ENCODE measurements around the gene PLAAT4. TPM values are rescaled to one million over a fixed set of nuclear protein-coding genes. Genes with fewer than 3 reads are reported as not detected.
"Not testable (repeated sequence)": the region's sequence is repeated elsewhere in the genome, so short reads cannot be mapped to it uniquely, and the experiment has no call there.

The PLAAT4 gene
- total and polyA plus RNA-seq, 2 experiments from 2014 or later, result 0.65 to 0.84 TPM

- Histone ChIP-seq H3K27me3 (replicated peaks; ENCODE audit: insufficient read depth) (peaks cover 7% of the 10 kb centered on the region; the same call in 1 of the 2 replicates), H3K4me2 (ENCODE audit: unreplicated experiment) (no peak overlapping the region), H4K20me1 (ENCODE audit: insufficient read depth) (no peaks in the 10 kb centered on the region), H2AFZ (no peak overlapping the region), H3K4me3 (no peak overlapping the region), H3K9me2 (ENCODE audit: insufficient read depth) (no peaks in the 10 kb centered on the region), H3F3A (ENCODE audit: insufficient read depth) (no peaks in the 10 kb centered on the region), H3K9ac (no peak overlapping the region), H3K4me1 (ENCODE audit: insufficient read depth) (no peaks in the 10 kb centered on the region), H3K79me2 (ENCODE audit: insufficient read depth) (no peaks in the 10 kb centered on the region), H3K9me3 (ENCODE audit: low read depth) (no peaks in the 10 kb centered on the region), H3K36me3 (ENCODE audit: low read depth) (no peaks in the 10 kb centered on the region), H3K27ac (no peak overlapping the region)
- DNase-seq, result no peak
- TF ChIP-seq EZH2phosphoT487 (IDR thresholded peaks at IDR 0.05; ENCODE audit: insufficient read depth, low read depth) (no peak), EZH2 (IDR thresholded peaks at IDR 0.05; ENCODE audit: insufficient read depth, poor library complexity, severe bottlenecking) (no peak)
- WGBS, 2 experiments (ENCODE audit: low coverage in 1 of 2, low lambda C conversion rate in 2 of 2, missing lambda C conversion rate in 2 of 2), result 72 to 86% methylated on average over 2 of the region's 2 CpGs
- in situ Hi-C loops (cut with MboI), result no loop called here
Measured at GRCh38 chr11:63543711-63544110, 7.1 kb downstream of the PLAAT4 start.

DNA sequence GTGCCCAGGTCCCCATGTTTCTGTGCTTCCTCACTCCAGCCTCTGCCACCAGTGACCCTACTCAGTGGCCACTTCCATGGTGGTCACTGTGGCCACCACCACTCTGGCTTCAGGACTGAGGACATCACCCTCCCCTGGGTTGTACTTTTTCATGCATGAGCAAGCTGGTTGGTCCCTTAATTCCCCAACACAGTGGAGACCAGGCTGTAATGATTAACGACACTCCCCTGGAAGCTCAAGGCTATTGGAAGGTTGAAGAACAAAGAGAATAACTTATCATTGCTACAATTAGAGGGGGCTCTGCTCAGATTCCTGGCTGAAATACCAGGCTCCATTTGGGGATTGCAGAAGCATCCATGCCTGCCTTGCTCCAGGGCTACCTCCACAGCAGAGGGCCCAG is 10.5 kb downstream of the PLAAT4 start:
- Histone ChIP-seq H3K36me3 (ENCODE audit: low read depth) (no peaks in the 10 kb centered on the region), H3K4me3 (no peak overlapping the region), H2AFZ (no peak overlapping the region), H3K9me2 (ENCODE audit: insufficient read depth) (no peaks in the 10 kb centered on the region), H3F3A (ENCODE audit: insufficient read depth) (no peaks in the 10 kb centered on the region), H4K20me1 (ENCODE audit: insufficient read depth) (no peaks in the 10 kb centered on the region), H3K79me2 (ENCODE audit: insufficient read depth) (no peaks in the 10 kb centered on the region), H3K9ac (no peak overlapping the region), H3K27me3 (replicated peaks; ENCODE audit: insufficient read depth) (peaks cover 6% of the 10 kb centered on the region; the same call in 1 of the 2 replicates), H3K27ac (no peak overlapping the region), H3K9me3 (ENCODE audit: low read depth) (no peaks in the 10 kb centered on the region), H3K4me1 (ENCODE audit: insufficient read depth) (no peaks in the 10 kb centered on the region), H3K4me2 (ENCODE audit: unreplicated experiment) (no peak overlapping the region)
- WGBS, 2 experiments (ENCODE audit: low coverage in 1 of 2, low lambda C conversion rate in 2 of 2, missing lambda C conversion rate in 2 of 2), result 12 to 14% methylated on average over 1 of the region's 1 CpG
- no peak for TF ChIP-seq EZH2 (IDR thresholded peaks at IDR 0.05; ENCODE audit: insufficient read depth, poor library complexity, severe bottlenecking)
- TF ChIP-seq EZH2phosphoT487 (IDR thresholded peaks at IDR 0.05; ENCODE audit: insufficient read depth, low read depth), result no peak
- DNase-seq, result no peak
- in situ Hi-C loops (cut with MboI), result no loop called here

DNA sequence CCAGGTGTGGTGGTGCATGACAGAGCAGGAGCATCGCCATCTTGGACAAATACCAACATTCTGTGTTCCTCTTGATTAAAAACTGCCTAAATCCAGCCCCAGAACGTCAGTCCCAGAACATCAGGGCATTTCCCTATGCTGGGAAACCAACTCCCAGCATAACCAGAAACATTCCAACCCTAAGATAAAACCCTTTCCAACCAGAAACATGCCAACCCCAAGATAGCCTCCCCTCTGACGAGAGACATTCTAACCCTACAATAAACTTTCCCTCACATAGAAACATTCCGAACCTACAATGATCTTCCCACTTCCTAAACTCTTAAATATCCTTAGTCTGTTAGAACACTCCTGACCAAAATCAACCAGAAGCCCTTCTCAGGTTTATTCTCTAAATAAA is 11.6 kb downstream of the PLAAT4 start:
- no peaks in the 10 kb centered on the region for H3K4me1 ChIP-seq (ENCODE audit: insufficient read depth)
- WGBS, 2 experiments (ENCODE audit: low coverage in 1 of 2, low lambda C conversion rate in 2 of 2, missing lambda C conversion rate in 2 of 2), result 26 to 30% methylated on average over 4 of the region's 4 CpGs
- no peak overlapping the region for H2AFZ ChIP-seq
- in situ Hi-C loops (cut with MboI), result no loop called here
- 0 out of 2 replicates have a peak, but pooled peaks cover 6% of the 10 kb centered on the region for H3K27me3 ChIP-seq (replicated peaks; ENCODE audit: insufficient read depth)
- H3K79me2 ChIP-seq (ENCODE audit: insufficient read depth), result no peaks in the 10 kb centered on the region
- no peak overlapping the region for H3K4me3 ChIP-seq
- H4K20me1 ChIP-seq (ENCODE audit: insufficient read depth), result no peaks in the 10 kb centered on the region
- DNase-seq, result no peak
- no peaks in the 10 kb centered on the region for H3K9me2 ChIP-seq (ENCODE audit: insufficient read depth)
- no peak overlapping the region for H3K27ac ChIP-seq
- no peaks in the 10 kb centered on the region for H3K36me3 ChIP-seq (ENCODE audit: low read depth)
- TF ChIP-seq EZH2phosphoT487 (IDR thresholded peaks at IDR 0.05; ENCODE audit: insufficient read depth, low read depth), result no peak
- no peak for TF ChIP-seq EZH2 (IDR thresholded peaks at IDR 0.05; ENCODE audit: insufficient read depth, poor library complexity, severe bottlenecking)
- no peaks in the 10 kb centered on the region for H3F3A ChIP-seq (ENCODE audit: insufficient read depth)
- no peak overlapping the region for H3K4me2 ChIP-seq (ENCODE audit: unreplicated experiment)
- H3K9ac ChIP-seq, result no peak overlapping the region
- no peaks in the 10 kb centered on the region for H3K9me3 ChIP-seq (ENCODE audit: low read depth)

DNA sequence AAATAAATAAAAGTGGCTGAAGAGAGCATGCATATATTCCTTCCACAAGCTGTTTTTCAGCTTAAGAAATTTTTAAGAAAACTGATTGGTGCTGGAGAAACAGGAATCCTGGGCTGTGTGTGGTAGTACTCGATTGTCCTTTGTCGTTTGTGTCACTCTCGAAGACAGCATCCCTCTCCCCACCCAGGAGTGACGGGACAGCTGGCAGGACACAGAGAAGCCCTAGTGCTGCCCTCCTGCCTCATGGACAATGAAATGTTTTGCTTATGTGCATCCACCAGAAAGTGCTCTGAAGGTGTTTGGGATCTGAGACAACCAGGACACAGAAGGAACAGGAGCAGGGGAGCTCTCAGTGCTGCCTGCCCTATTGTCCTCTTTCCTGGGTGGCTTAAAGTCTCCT is 12.8 kb downstream of the PLAAT4 start:
- no peak overlapping the region for H3K9ac ChIP-seq
- 46 to 60% methylated on average over 4 of the region's 4 CpGs for WGBS, 2 experiments (ENCODE audit: low coverage in 1 of 2, low lambda C conversion rate in 2 of 2, missing lambda C conversion rate in 2 of 2)
- no peaks in the 10 kb centered on the region for H3K9me2 ChIP-seq (ENCODE audit: insufficient read depth)
- DNase-seq, result no peak
- in situ Hi-C loops (cut with MboI), result no loop called here
- no peaks in the 10 kb centered on the region for H3K36me3 ChIP-seq (ENCODE audit: low read depth)
- H3K4me2 ChIP-seq (ENCODE audit: unreplicated experiment), result no peak overlapping the region
- H3F3A ChIP-seq (ENCODE audit: insufficient read depth), result no peaks in the 10 kb centered on the region
- H3K79me2 ChIP-seq (ENCODE audit: insufficient read depth), result no peaks in the 10 kb centered on the region
- TF ChIP-seq EZH2 (IDR thresholded peaks at IDR 0.05; ENCODE audit: insufficient read depth, poor library complexity, severe bottlenecking), result no peak
- no peak for TF ChIP-seq EZH2phosphoT487 (IDR thresholded peaks at IDR 0.05; ENCODE audit: insufficient read depth, low read depth)
- no peak overlapping the region for H3K4me3 ChIP-seq
- H3K27me3 ChIP-seq (replicated peaks; ENCODE audit: insufficient read depth), result 0 out of 2 replicates have a peak, but pooled peaks cover 6% of the 10 kb centered on the region
- no peak overlapping the region for H2AFZ ChIP-seq
- H3K9me3 ChIP-seq (ENCODE audit: low read depth), result no peaks in the 10 kb centered on the region
- no peak overlapping the region for H3K27ac ChIP-seq
- H3K4me1 ChIP-seq (ENCODE audit: insufficient read depth), result no peaks in the 10 kb centered on the region
- H4K20me1 ChIP-seq (ENCODE audit: insufficient read depth), result no peaks in the 10 kb centered on the region

- in situ Hi-C loops (cut with MboI); H3K4me2 ChIP-seq (ENCODE audit: unreplicated experiment); H3K9me2 ChIP-seq (ENCODE audit: insufficient read depth); H3K27ac ChIP-seq; H3K9ac ChIP-seq; H3K36me3 ChIP-seq (ENCODE audit: low read depth); H3K4me3 ChIP-seq; DNase-seq; H3K27me3 ChIP-seq (replicated peaks; ENCODE audit: insufficient read depth); H3K79me2 ChIP-seq (ENCODE audit: insufficient read depth); H3K9me3 ChIP-seq (ENCODE audit: low read depth); H4K20me1 ChIP-seq (ENCODE audit: insufficient read depth); H2AFZ ChIP-seq; H3F3A ChIP-seq (ENCODE audit: insufficient read depth); H3K4me1 ChIP-seq (ENCODE audit: insufficient read depth): not testable (repeated sequence)
- 73 to 78% methylated on average over 16 to 31 of the region's 31 CpGs for whole genome bisulfite sequencing, 2 experiments (ENCODE audit: low coverage in 1 of 2, low lambda C conversion rate in 2 of 2, missing lambda C conversion rate in 2 of 2)
Measured at GRCh38 chr11:63550156-63550700, 13.6 kb downstream of the PLAAT4 start.
